ENCODE results near the gene CDC27. TPM values are rescaled to one million over a fixed set of nuclear protein-coding genes. Genes with fewer than 3 reads are reported as not detected.
"Not testable (repeated sequence)": the region's sequence is repeated elsewhere in the genome, so short reads cannot be mapped to it uniquely, and the experiment has no call there.

Gene CDC27
- total RNA-seq, 2 donors from 2014 or later, result 124 to 146 TPM

- DNase-seq; H3K4me1 Mint-ChIP-seq (ENCODE audit: low read depth); H3K9me3 Mint-ChIP-seq; ATAC-seq (replicated peaks in 1 of 2); H3K27ac Mint-ChIP-seq; H3K4me3 Mint-ChIP-seq; H3K27me3 Mint-ChIP-seq (ENCODE audit: low read depth): not testable (repeated sequence)
- H3K36me3 Mint-ChIP-seq (ENCODE audit: insufficient read depth in 2 of 2), result peaks cover 3 to 40% of the 10 kb centered on the region in 2 donors
These were observed 54.7 kb downstream of the CDC27 start for GRCh38 chr17:47134354-47134753.

- no peaks in the 10 kb centered on the region for H3K9me3 Mint-ChIP-seq
- H3K4me3 Mint-ChIP-seq, result no peak overlapping the region
- DNase-seq, result no peak
- no peak overlapping the region for H3K27ac Mint-ChIP-seq
- no peak for ATAC-seq (replicated peaks in 1 of 2)
- H3K27me3 Mint-ChIP-seq (ENCODE audit: low read depth), result no peaks in the 10 kb centered on the region
- no peaks in the 10 kb centered on the region for H3K4me1 Mint-ChIP-seq (ENCODE audit: low read depth)
- peaks cover 0 to 19% of the 10 kb centered on the region in 2 donors for H3K36me3 Mint-ChIP-seq (ENCODE audit: insufficient read depth in 2 of 2)
These were observed 57.3 kb downstream of the CDC27 start for GRCh38 chr17:47131761-47132160.

GRCh38 chr17:47126835-47127234 is 62.3 kb downstream of the CDC27 start:
- DNase-seq; ATAC-seq (replicated peaks in 1 of 2); H3K4me1 Mint-ChIP-seq (ENCODE audit: low read depth); H3K27ac Mint-ChIP-seq; H3K4me3 Mint-ChIP-seq; H3K27me3 Mint-ChIP-seq (ENCODE audit: low read depth); H3K9me3 Mint-ChIP-seq: not testable (repeated sequence)
- H3K36me3 Mint-ChIP-seq (ENCODE audit: insufficient read depth in 2 of 2), result peaks cover 0 to 12% of the 10 kb centered on the region in 2 donors

GRCh38 chr17:47123262-47123661 is 65.8 kb downstream of the CDC27 start:
- not testable (repeated sequence) for ATAC-seq (replicated peaks in 1 of 2); H3K36me3 Mint-ChIP-seq (ENCODE audit: insufficient read depth in 2 of 2); H3K4me3 Mint-ChIP-seq; H3K27ac Mint-ChIP-seq; H3K9me3 Mint-ChIP-seq; H3K27me3 Mint-ChIP-seq (ENCODE audit: low read depth); DNase-seq
- H3K4me1 Mint-ChIP-seq (ENCODE audit: low read depth), result peaks cover 19% of the 10 kb centered on the region

- Mint-ChIP-seq H3K4me3 (no peak overlapping the region), H3K9me3 (no peaks in the 10 kb centered on the region), H3K27me3 (ENCODE audit: low read depth) (no peaks in the 10 kb centered on the region), H3K4me1 (ENCODE audit: low read depth) (peaks cover 19% of the 10 kb centered on the region), H3K27ac (peak overlapping the region; percentile 71), H3K36me3 (ENCODE audit: insufficient read depth in 2 of 2) (peaks cover 0 to 2% of the 10 kb centered on the region in 2 donors)
- ATAC-seq (replicated peaks in 1 of 2), result no peak
- DNase-seq, result no peak
These were observed 68.5 kb downstream of the CDC27 start for GRCh38 chr17:47120521-47121095.

GRCh38 chr17:47119746-47120520 is 69.2 kb downstream of the CDC27 start:
- Mint-ChIP-seq H3K9me3 (no peaks in the 10 kb centered on the region), H3K4me1 (ENCODE audit: low read depth) (peaks cover 19% of the 10 kb centered on the region), H3K36me3 (ENCODE audit: insufficient read depth in 2 of 2) (peaks cover 0 to 2% of the 10 kb centered on the region in 2 donors), H3K27ac (peak overlapping the region; percentile 71), H3K4me3 (no peak overlapping the region), H3K27me3 (ENCODE audit: low read depth) (no peaks in the 10 kb centered on the region)
- DNase-seq, result no peak
- ATAC-seq (replicated peaks in 1 of 2), result peak; percentile 76 to 85

GRCh38 chr17:47117386-47117785 is 71.7 kb downstream of the CDC27 start:
- DNase-seq (no peak), ATAC-seq (replicated peaks in 1 of 2) (no peak)
- no peaks in the 10 kb centered on the region for H3K27me3 Mint-ChIP-seq (ENCODE audit: low read depth)
- peaks cover 0 to 2% of the 10 kb centered on the region in 2 donors for H3K36me3 Mint-ChIP-seq (ENCODE audit: insufficient read depth in 2 of 2)
- peaks cover 19% of the 10 kb centered on the region for H3K4me1 Mint-ChIP-seq (ENCODE audit: low read depth)
- no peaks in the 10 kb centered on the region for H3K9me3 Mint-ChIP-seq
- no peak overlapping the region for H3K4me3 Mint-ChIP-seq
- H3K27ac Mint-ChIP-seq, result no peak overlapping the region

GRCh38 chr17:47106130-47106529 is 83.0 kb downstream of the CDC27 start:
- Mint-ChIP-seq H3K9me3 (no peaks in the 10 kb centered on the region), H3K36me3 (ENCODE audit: insufficient read depth in 2 of 2) (no peaks in the 10 kb centered on the region), H3K4me3 (no peak overlapping the region), H3K4me1 (ENCODE audit: low read depth) (no peaks in the 10 kb centered on the region), H3K27me3 (ENCODE audit: low read depth) (no peaks in the 10 kb centered on the region), H3K27ac (no peak overlapping the region)
- DNase-seq, result no peak
- no peak for ATAC-seq (replicated peaks in 1 of 2)

GRCh38 chr17:47105246-47105645 is 83.8 kb downstream of the CDC27 start:
- H3K4me1 Mint-ChIP-seq (ENCODE audit: low read depth); H3K36me3 Mint-ChIP-seq (ENCODE audit: insufficient read depth in 2 of 2); H3K27me3 Mint-ChIP-seq (ENCODE audit: low read depth); DNase-seq; ATAC-seq (replicated peaks in 1 of 2); H3K9me3 Mint-ChIP-seq; H3K4me3 Mint-ChIP-seq; H3K27ac Mint-ChIP-seq: not testable (repeated sequence)

GRCh38 chr17:47102914-47103313 is 86.2 kb downstream of the CDC27 start:
- H3K9me3 Mint-ChIP-seq, result no peaks in the 10 kb centered on the region
- no peaks in the 10 kb centered on the region for H3K27me3 Mint-ChIP-seq (ENCODE audit: low read depth)
- peaks cover 16% of the 10 kb centered on the region for H3K4me1 Mint-ChIP-seq (ENCODE audit: low read depth)
- no peak overlapping the region for H3K27ac Mint-ChIP-seq
- ATAC-seq (replicated peaks in 1 of 2) (no peak), DNase-seq (no peak)
- no peak overlapping the region for H3K4me3 Mint-ChIP-seq
- H3K36me3 Mint-ChIP-seq (ENCODE audit: insufficient read depth in 2 of 2), result peaks cover 2 to 5% of the 10 kb centered on the region in 2 donors

GRCh38 chr17:47099987-47100711 is 88.9 kb downstream of the CDC27 start:
- ATAC-seq (replicated peaks in 1 of 2) (peak; percentile 100), DNase-seq (peak; percentile 92 to 93)
- H3K27me3 Mint-ChIP-seq (ENCODE audit: low read depth), result no peaks in the 10 kb centered on the region
- peaks cover 20% of the 10 kb centered on the region for H3K4me1 Mint-ChIP-seq (ENCODE audit: low read depth)
- H3K27ac Mint-ChIP-seq, result peak overlapping the region; percentile 96
- peak overlapping the region; percentile 93 to 96 for H3K4me3 Mint-ChIP-seq
- peaks cover 2 to 5% of the 10 kb centered on the region in 2 donors for H3K36me3 Mint-ChIP-seq (ENCODE audit: insufficient read depth in 2 of 2)
- no peaks in the 10 kb centered on the region for H3K9me3 Mint-ChIP-seq

- Mint-ChIP-seq H3K9me3 (no peaks in the 10 kb centered on the region), H3K27ac (peak overlapping the region; percentile 79), H3K4me1 (ENCODE audit: low read depth) (peaks cover 20% of the 10 kb centered on the region), H3K27me3 (ENCODE audit: low read depth) (no peaks in the 10 kb centered on the region), H3K4me3 (peak overlapping the region; percentile 96 to 97), H3K36me3 (ENCODE audit: insufficient read depth in 2 of 2) (peaks cover 2 to 5% of the 10 kb centered on the region in 2 donors)
- peak in 1 of 2 donors; percentile 29 for ATAC-seq (replicated peaks in 1 of 2)
- DNase-seq, result no peak
These were observed 89.6 kb downstream of the CDC27 start for GRCh38 chr17:47099451-47099986.

GRCh38 chr17:47096343-47096742 is 92.8 kb downstream of the CDC27 start:
- Mint-ChIP-seq H3K27ac (no peak overlapping the region), H3K9me3 (no peaks in the 10 kb centered on the region), H3K4me3 (no peak overlapping the region), H3K27me3 (ENCODE audit: low read depth) (no peaks in the 10 kb centered on the region), H3K36me3 (ENCODE audit: insufficient read depth in 2 of 2) (peaks cover 3 to 8% of the 10 kb centered on the region in 2 donors), H3K4me1 (ENCODE audit: low read depth) (peaks cover 36% of the 10 kb centered on the region)
- DNase-seq (no peak), ATAC-seq (replicated peaks in 1 of 2) (no peak)
